Stimulated activated CD4-positive, alpha-beta T cell treated with anti-CD3 and anti-CD28 coated beads, Interleukin-1b, Interleukin-23, amount 100 ng/mL, for 24 hours (primary cell): ENCODE results near the gene TPST1.
"Not testable (repeated sequence)": the region's sequence is repeated elsewhere in the genome, so short reads cannot be mapped to it uniquely, and the experiment has no call there.

Source experiments
- DNase-seq, 4 experiments: peaks; one replicate each; pipeline ENCODE4 v3.0.0-alpha.2; 2020; ENCODE audit warnings: low read depth in 4 of 4, low spot score in 1 of 4

TPST1 gene

DNA sequence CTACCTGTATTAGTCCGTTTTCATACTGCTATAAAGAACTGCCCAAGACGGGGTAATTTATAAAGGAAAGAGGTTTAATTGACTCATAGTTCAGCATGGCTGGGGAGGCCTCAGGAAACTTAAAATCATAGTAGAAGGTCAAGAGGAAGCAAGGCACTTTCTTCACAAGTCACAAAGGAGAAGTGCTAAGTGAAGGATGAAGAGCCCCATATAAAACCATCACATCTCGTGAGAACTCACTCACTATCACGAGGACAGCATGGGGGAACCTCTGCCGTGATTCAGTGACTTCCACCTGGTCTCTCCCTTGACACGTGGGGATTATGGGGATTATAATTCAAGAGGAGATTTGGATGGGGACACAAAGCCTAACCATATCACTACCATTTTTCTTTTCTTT lies 119.9 kb downstream of the TPST1 start:
- not testable (repeated sequence) for DNase-seq

DNA sequence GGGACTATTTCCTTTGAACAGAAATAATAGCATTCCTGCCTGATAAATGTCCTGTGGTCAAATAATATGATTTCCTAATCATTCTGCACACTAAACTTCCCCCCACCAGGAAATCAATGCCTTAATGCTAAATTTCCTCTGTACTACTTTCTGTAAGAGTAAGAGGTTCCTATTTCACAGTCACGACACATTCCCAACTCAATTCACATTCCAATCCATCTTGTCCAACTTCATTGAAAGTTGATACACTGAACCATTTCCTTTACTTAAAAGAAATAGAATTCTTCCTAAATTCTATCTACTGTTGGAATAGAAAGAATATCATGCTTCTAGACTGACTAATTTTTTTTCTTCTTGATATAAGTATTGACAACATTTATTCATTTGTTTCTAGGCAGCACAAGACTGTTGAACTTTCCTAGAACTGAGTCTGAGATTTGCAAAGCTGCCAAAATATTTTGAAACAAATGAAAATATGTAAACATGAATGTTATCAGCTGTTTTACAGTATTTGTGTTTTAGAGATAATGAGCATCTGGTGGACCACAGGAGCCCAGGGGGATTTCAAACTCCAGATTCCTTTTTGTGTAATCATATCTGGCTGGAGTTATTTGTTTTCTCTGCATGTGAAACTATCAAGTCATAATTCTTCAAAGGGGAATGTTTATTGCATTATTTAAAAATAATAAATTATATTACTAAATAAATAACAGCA lies 121.5 kb downstream of the TPST1 start:
- DNase-seq, result no peak

DNA sequence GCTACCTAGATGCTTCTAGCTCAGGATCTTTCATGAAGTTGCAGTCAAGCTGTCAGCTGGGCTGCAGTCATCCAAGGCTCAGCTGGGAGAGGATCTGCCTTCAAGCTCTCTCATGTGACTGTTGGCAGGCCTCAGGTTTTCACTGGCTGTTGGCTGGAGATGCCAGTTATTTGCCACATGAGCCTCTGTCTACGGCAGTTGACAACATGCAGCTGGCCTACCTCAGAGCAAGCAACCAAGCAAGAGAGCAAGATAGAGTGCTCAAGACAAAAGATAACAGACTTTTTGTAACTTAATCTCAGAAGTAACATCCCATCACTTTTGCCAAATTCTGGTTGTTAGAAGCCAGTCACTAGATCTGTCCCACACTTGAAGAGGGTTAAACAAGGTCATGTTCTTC lies 125.8 kb downstream of the TPST1 start:
- DNase-seq, result no peak

DNA sequence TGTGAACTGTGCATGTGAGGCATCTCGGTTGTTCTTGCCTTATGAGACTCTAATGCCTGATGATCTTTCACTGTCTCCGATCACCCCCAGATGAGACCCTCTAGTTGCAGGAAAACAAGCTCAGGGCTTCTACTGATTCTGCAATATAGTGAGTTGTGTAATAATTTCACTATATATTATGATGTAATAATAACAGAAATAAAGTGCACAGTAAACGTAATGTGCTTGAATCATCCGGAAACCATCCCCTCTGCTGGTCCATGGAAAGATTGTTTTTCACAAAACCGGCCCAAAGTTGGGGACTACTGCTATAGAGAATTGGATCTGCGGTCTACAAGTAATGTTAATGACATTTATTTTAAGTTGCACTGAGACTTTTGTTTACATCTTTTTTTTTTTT lies 126.7 kb downstream of the TPST1 start:
- DNase-seq, result no peak

DNA sequence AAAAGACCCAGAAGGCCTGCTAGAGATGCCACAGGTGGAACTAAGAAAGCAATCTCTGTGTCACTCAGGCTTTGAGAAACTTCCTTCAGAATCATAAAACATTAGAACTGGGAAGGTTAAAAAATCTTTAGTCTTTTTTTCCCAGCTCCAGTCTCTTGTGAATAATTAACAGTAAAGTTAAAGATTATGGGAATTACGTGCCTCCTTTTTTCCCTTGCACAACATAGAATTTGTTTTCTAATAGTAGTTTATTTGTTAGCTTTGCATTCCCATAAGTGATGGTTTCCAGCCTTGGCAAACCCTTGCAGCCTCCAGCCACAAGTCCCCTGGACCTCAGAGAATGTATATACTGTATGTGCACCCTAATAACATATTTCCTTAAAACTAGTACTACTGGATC lies 128.3 kb downstream of the TPST1 start:
- no peak for DNase-seq

DNA sequence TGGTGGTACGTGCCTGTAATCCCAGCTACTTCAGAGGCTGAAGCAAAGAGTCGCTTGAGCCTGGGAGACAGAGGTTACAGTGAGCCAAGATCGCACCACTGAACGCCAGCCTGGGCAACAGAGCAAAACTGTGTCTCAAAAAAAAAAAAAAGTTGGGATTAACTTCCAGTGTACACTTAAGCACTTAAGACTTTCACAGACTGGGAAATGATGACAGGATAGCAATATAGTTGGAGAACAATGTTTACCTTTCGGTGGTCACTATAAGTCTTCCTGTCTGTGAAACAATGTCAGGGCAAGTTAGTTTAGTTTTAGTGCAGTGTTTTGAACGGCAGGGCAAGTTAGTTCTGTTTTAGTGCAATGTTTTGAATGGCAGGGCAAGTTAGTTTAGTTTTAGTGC lies 130.2 kb downstream of the TPST1 start:
- DNase-seq, result no peak

DNA sequence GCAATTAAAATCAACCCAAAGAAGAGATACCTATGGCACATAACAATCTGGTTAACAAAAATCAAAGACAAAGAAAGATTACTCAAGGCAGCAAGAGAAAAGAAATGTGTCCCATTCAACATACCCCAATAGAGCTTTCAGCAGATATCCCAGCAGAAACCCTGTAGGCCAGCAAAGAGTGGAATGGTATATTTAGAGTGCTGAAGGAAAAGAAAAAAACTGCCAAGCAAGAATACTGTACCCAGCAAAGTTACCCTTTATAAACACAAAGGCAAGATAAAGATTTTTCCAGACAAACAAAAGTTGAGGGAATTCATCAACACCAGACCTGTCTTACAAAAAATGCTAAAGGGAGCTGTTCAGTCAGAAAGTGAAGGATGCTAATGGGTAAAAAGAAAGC lies 131.6 kb downstream of the TPST1 start:
- DNase-seq, result no peak

DNA sequence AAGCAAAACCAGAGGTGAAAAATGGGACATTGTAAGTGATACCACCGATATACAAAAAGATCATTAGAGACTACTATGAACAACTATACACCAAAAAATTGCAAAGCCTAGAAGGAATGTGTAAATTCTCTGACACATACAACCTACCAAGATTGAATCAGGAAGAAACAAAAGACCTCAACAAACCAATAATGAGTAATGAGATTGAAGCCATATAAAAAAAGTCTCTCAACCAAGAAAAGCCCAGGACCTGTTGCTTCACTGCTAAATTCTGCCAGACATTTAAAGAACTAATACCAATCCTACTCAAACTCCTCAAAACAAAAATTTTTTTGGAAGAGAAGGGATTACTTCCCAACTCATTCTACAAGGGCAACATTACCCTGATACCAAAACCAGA lies 134.0 kb downstream of the TPST1 start:
- no peak for DNase-seq

DNA sequence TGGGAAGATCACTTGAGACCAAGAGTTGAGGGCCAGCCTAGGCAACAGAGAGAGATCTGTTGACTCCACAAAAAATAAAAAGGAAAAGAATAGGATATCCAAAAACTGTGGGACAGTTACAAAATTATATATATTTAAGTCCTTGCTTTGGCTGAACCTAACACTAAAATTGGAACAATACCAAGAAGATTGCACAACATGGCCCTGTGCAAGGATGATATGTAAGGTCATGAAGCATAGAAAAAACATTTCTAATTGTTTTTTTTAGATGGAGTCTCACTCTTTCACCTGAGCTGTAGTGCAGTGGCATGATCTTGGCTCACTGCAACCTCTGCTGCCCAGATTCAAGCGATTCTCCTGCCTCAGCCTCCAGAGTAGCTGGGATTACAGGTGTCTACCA lies 139.0 kb downstream of the TPST1 start:
- no peak for DNase-seq

DNA sequence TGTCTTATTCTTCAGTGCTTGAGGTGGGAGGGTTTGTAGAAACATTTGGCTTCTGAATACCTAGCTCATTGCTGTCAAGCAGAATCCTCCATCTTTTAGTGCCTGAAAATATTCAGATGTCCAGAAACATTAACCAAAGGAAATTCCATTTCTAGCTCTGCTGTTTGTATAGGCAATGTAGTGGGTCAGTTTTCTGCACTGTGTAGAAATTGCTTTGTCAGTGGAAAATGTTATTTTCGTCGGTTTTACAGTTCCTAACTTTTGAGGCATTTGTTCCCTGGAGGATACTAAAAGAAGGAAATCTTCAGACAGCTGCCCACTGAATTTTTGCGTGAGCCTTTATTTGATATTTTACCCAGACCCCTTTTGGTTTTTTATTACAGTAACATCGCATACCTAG lies 143.4 kb downstream of the TPST1 start:
- no peak for DNase-seq

DNA sequence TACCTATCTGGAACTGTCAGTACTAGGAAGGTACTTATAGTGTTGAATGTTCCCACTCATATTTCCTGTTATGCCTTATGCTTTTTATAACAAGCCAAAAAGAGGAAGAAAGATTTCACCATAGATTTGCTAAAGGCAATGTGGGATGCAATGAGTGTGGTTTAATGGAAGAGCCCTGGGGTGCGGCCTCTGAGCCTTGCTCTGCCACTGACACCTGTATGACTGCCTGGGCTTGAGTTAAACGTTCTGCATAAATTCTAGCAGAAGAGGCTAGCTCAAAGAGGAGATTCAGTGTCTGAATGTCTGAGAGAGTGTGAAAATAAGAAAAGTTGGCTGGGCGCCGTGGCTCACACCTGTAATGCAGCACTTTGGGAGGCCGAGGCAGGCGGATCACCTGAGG lies 143.8 kb downstream of the TPST1 start:
- DNase-seq, result no peak

DNA sequence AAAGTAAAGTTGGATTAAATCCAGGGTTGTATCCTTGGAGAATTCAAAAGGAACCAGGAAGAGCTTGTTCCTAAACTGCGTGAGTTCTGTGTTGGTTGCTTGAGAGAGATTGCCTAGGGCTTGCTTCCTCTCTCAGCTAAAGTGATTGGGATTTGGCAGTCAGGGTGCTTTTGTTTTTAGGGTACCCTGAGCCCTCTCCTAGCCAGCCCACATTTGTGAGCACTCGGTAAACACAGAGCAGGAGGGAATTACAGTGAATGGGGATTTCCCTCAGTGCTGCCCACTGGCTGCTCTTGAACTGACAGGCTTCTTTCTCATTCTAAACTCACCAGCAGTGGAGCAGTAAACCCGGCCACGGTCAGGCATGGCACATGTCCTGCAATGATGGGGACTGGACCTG lies 146.9 kb downstream of the TPST1 start:
- DNase-seq, result no peak

DNA sequence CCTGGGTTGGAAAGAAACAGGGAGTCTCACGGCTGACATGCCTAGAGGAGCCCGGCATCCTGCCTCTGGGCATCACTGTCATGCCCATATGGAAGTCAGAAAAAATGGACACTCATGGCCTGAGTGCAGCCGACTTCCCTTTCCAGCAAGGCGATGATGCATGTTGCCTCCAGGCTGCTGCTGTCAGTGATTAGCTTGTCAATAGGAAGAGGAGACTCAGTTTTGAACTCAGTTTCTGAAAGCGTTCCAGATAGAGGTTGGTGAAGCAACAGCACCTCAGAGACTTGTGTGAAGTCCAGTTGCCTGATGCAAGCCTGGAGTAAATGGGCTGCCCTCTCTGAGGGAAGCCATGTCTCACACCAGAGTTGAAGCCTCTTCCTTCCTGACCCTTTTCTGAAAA lies 148.4 kb downstream of the TPST1 start:
- DNase-seq, result no peak

DNA sequence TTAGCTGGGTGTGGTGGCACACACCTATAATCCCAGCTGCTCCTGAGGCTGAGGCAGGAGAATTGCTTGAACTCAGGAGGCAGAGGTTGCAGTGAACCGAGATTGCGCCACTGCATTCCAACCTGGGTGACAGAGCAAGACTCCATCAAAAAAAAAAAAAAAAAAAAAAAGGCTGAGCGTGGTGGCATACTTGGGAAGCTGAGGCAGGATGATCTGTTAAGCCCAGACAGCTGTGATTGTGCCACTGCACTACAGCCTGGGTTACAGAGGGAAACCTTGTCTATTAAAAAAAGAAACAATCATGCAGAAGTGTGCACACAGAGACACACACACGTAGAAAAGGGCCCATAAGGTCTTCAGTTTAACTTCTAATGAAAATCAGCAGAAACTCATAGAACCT lies 150.6 kb downstream of the TPST1 start:
- DNase-seq, result no peak

DNA sequence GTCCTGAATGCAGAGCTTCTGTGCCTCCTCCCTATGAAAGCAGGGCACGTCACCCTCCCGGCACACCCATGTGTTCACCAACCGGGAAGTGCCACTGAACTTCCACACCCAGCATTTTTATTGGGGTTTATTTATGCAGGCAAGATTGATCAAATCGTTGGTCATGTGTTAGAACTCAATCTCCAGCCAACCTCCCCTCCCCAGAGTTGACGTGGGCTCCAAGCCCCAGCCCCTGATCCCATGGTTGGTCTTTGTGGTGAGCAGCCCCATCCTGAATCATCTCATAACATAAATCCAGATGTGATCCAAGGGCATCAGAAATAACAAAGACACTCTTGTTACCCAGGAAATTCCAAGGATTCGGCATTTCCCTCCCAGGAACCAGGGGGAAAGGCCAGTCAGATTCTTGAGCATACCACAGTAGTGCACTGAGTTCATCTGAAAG lies 151.2 kb downstream of the TPST1 start:
- no peak for DNase-seq

DNA sequence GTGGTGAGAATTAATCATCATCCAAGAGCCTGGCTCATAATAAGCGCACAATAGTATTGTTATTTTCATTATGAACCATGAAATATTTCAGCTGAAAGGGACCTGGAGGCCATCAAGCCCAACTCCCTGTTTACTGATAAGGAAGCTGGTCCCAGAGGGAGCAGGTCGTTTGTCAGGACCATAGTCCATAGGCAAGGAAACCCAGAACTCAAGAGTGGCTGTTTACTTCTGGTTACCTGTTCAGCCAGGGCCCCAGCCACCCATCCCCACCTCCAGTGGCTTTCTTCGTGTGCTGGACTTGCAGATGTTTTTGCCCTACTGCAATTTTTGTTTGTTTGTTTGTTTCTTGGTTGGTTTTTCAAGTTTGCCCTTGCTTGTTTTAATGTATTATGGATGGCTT lies 152.0 kb downstream of the TPST1 start:
- DNase-seq, result no peak

DNA sequence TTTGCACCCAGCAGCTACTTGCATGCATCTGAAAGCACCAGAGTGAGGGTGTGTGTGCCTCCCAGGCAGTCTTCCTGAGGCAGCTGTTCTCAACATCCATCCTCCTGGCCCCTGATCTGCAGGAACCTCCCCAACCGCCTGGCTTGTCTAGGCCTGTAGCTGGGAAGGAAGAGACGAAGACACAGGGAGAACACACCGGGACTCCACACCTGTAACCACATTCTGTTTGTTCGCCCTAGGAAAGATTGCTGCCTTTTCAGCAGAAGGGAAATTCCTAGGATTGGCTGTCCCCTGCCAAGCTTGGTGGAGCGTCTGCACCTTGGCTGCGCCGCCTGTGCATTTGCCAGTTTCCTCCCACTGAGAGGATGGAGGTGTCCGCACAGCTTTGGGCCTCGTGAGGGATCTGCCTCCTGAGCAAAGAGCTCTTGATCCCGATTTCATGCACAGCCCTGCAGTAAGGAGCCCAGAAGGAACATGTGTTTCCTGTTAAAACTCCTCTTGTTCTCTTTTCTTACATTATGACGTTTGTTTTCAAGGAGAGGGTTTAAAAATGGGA lies 154.6 kb downstream of the TPST1 start:
- DNase-seq, result no peak

DNA sequence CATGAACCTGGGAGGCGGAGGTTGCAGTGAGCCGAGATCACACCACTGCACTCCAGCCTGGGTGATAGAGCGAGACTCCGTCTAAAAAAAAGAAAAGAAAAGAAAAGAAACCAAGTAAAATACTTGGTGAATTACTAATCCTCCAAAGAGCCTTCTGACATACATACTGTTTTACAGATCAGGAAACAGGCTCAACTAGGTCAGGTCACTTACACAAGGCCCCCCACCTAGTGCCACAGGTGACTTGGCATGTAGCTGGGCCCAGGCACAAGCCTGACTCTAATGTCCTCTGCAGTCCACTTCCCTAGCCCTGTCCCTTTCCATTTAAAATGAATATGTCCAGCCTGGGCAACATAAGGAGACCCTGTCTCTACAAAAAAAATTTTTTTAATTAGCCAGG lies 157.0 kb downstream of the TPST1 start:
- no peak for DNase-seq

DNA sequence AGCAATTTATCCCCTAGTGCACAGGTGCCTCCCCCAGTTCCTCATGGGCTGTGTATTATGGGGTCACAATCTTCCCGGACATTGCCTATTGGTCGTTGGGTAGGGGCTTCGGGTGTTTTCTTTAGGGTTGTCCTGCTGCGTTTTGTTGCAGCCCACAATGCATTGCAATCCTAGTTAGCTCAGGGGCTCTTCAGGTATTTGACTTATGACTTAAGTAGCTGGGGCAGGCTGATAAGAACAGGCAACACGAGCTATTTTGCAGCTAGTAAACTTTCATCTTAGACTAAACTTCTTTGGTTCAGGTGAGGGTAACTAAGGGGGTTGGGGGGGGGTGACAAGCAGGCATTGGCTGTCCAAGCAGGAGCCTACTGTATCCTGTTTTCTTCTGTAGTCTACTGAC lies 158.5 kb downstream of the TPST1 start:
- DNase-seq, result no peak

DNA sequence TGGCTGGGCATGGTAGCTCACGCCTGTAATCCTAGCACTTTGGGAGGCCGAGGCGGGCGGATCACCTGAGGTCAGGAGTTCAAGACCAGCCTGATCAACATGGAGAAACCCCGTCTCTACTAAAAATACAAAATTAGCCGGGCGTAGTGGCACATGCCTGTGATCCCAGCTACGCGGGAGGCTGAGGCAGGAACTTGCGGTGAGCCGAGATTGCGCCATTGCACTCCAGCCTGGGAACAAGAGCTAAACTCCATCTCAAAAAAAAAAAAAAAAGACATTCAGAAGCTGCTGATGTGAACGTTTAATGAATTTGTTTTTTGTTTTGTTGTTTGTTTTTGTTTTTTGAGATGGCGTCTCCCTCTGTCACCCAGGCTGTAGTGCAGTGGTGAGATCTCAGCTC lies 159.9 kb downstream of the TPST1 start:
- not testable (repeated sequence) for DNase-seq

DNA sequence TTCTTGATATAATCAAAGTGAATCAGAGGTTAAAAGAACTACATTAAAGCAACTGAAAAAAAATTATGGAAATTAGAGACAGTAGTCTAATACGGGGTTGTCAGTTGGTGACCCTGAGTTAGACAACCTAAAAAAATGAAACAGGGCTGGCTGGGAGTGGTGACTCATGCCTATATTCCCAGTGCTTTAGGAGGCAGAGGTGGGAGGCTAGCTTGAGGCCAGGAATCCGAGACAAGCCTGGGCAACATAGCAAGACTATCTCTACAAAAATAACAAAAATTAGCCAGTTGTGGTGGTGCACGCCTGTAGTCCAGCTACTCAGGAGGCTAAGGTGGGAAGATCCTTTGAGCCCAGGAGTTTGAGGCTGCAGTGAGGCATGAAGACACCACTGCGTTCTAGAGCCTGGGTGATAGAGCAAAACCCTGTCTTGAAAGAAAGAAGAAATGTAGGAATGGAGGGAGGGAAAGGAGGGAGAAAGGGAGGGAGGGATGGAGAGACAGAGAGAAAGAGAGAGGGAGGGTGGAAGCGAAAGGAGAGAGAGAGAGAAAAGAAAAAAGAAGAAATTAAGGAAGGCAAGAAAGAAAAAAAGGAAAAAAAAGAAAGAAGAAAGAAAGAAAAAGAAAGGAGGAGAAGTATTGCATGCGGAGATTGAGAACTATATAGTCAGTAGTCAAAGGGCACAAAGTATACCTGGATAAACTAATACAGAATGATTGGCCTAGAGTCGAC lies 166.1 kb downstream of the TPST1 start:
- no peak for DNase-seq

DNA sequence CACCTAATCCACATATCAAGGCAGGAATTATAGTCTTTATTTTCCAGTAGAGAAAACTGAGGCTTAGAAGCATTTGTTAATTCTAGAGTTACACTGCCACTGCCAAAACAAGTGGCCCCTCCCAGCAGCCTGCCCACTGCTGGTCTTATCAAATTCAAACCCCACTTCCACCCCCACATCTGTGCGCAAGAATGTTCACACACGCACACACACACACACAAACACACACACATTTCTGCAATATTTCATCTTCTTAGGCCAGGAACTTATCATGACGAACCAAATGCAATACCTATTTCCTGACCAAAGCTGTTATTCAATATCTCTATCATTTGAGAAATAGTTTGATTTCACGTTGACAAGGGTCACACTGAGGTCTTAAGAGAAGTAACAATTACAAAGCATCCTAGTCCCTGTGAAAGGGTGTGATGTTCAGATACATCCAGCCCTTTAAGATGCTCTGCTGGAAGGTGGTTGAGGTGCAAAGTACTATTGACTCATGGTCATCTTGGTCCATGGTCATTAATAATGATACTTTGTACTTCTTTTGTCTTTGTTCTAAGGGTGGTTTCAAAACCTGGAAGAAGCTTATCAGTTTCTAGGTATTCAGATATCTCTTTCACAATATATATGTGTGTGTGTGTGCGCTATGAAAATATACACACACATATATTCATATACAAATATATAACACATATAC lies 169.2 kb downstream of the TPST1 start:
- DNase-seq, result not testable (repeated sequence)
